ENCODE measurements around the gene AHRR. TPM values are rescaled to one million over a fixed set of nuclear protein-coding genes. Genes with fewer than 3 reads are reported as not detected.

The AHRR gene
- total and polyA plus RNA-seq, 9 donors: 1.4 to 6.9 (median 2.8) TPM

GRCh38 chr5:388266-389196 is 67.0 kb downstream of the AHRR start:
- WGBS (ENCODE audit: insufficient coverage): 71% methylated on average over 26 of the region's 34 CpGs
- no peak overlapping the region for H3K4me3 ChIP-seq (ENCODE audit: low read length)
- no peak for DNase-seq

GRCh38 chr5:389197-389821 is 67.8 kb downstream of the AHRR start:
- Histone ChIP-seq H3K27me3 (ENCODE audit: control insufficient read depth, insufficient read depth, low read length) (peaks cover 2% of the 10 kb centered on the region), H3K27ac (ENCODE audit: low read length) (no peak overlapping the region), H3K36me3 (ENCODE audit: control insufficient read depth, insufficient read depth, low read length) (no peaks in the 10 kb centered on the region), H3K9me3 (replicated peaks; ENCODE audit: control insufficient read depth, low read depth, low read length) (peaks cover 8% of the 10 kb centered on the region), H3K4me3 (ENCODE audit: low read length) (no peak overlapping the region), H3K4me1 (ENCODE audit: control insufficient read depth, insufficient read depth, low read length) (peaks cover 12% of the 10 kb centered on the region)
- 84% methylated on average over 31 of the region's 32 CpGs for WGBS (ENCODE audit: insufficient coverage)
- no peak for DNase-seq

More at GRCh38 chr5:388266-389196, 67.0 kb downstream of the AHRR start:
- Histone ChIP-seq H3K9me3 (replicated peaks; ENCODE audit: control insufficient read depth, low read depth, low read length) (peaks cover 8% of the 10 kb centered on the region), H3K27me3 (ENCODE audit: control insufficient read depth, insufficient read depth, low read length) (peaks cover 2% of the 10 kb centered on the region), H3K4me1 (ENCODE audit: control insufficient read depth, insufficient read depth, low read length) (peaks cover 8% of the 10 kb centered on the region), H3K36me3 (ENCODE audit: control insufficient read depth, insufficient read depth, low read length) (no peaks in the 10 kb centered on the region), H3K27ac (ENCODE audit: low read length) (no peak overlapping the region)

- Histone ChIP-seq H3K4me1 (ENCODE audit: control insufficient read depth, insufficient read depth, low read length) (peaks cover 19% of the 10 kb centered on the region), H3K27ac (ENCODE audit: low read length) (no peak overlapping the region), H3K36me3 (ENCODE audit: control insufficient read depth, insufficient read depth, low read length) (no peaks in the 10 kb centered on the region), H3K27me3 (ENCODE audit: control insufficient read depth, insufficient read depth, low read length) (peaks cover 2% of the 10 kb centered on the region), H3K9me3 (replicated peaks; ENCODE audit: control insufficient read depth, low read depth, low read length) (peaks cover 7% of the 10 kb centered on the region), H3K4me3 (ENCODE audit: low read length) (no peak overlapping the region)
- 75% methylated on average over 22 of the region's 26 CpGs for WGBS (ENCODE audit: insufficient coverage)
- no peak for DNase-seq
Measured at GRCh38 chr5:389891-390622, 68.5 kb downstream of the AHRR start.

GRCh38 chr5:390623-391491 is 69.3 kb downstream of the AHRR start:
- Histone ChIP-seq H3K4me1 (ENCODE audit: control insufficient read depth, insufficient read depth, low read length) (peaks cover 27% of the 10 kb centered on the region), H3K9me3 (replicated peaks; ENCODE audit: control insufficient read depth, low read depth, low read length) (no peaks in the 10 kb centered on the region), H3K27ac (ENCODE audit: low read length) (no peak overlapping the region), H3K36me3 (ENCODE audit: control insufficient read depth, insufficient read depth, low read length) (no peaks in the 10 kb centered on the region), H3K4me3 (ENCODE audit: low read length) (no peak overlapping the region), H3K27me3 (ENCODE audit: control insufficient read depth, insufficient read depth, low read length) (no peaks in the 10 kb centered on the region)
- 64% methylated on average over 14 of the region's 35 CpGs for WGBS (ENCODE audit: insufficient coverage)
- DNase-seq: no peak

GRCh38 chr5:392431-392988 is 71.0 kb downstream of the AHRR start:
- Histone ChIP-seq H3K27me3 (ENCODE audit: control insufficient read depth, insufficient read depth, low read length) (no peaks in the 10 kb centered on the region), H3K4me1 (ENCODE audit: control insufficient read depth, insufficient read depth, low read length) (peaks cover 30% of the 10 kb centered on the region), H3K36me3 (ENCODE audit: control insufficient read depth, insufficient read depth, low read length) (no peaks in the 10 kb centered on the region), H3K4me3 (ENCODE audit: low read length) (no peak overlapping the region), H3K9me3 (replicated peaks; ENCODE audit: control insufficient read depth, low read depth, low read length) (no peaks in the 10 kb centered on the region), H3K27ac (ENCODE audit: low read length) (no peak overlapping the region)
- DNase-seq: no peak
- 74% methylated on average over 28 of the region's 30 CpGs for WGBS (ENCODE audit: insufficient coverage)

- Histone ChIP-seq H3K27ac (ENCODE audit: low read length) (peak overlapping the region; percentile 3), H3K4me1 (ENCODE audit: control insufficient read depth, insufficient read depth, low read length) (peaks cover 31% of the 10 kb centered on the region), H3K36me3 (ENCODE audit: control insufficient read depth, insufficient read depth, low read length) (no peaks in the 10 kb centered on the region), H3K4me3 (ENCODE audit: low read length) (no peak overlapping the region), H3K27me3 (ENCODE audit: control insufficient read depth, insufficient read depth, low read length) (no peaks in the 10 kb centered on the region), H3K9me3 (replicated peaks; ENCODE audit: control insufficient read depth, low read depth, low read length) (no peaks in the 10 kb centered on the region)
- DNase-seq: no peak
- 86% methylated on average over 9 of the region's 10 CpGs for WGBS (ENCODE audit: insufficient coverage)
Measured at GRCh38 chr5:393846-394275, 72.3 kb downstream of the AHRR start.

- Histone ChIP-seq H3K36me3 (ENCODE audit: control insufficient read depth, insufficient read depth, low read length) (no peaks in the 10 kb centered on the region), H3K4me1 (ENCODE audit: control insufficient read depth, insufficient read depth, low read length) (peaks cover 40% of the 10 kb centered on the region), H3K4me3 (ENCODE audit: low read length) (no peak overlapping the region), H3K27me3 (ENCODE audit: control insufficient read depth, insufficient read depth, low read length) (no peaks in the 10 kb centered on the region), H3K27ac (ENCODE audit: low read length) (peak overlapping the region; percentile 65), H3K9me3 (replicated peaks; ENCODE audit: control insufficient read depth, low read depth, low read length) (no peaks in the 10 kb centered on the region)
- 75% methylated on average over 14 of the region's 18 CpGs for WGBS (ENCODE audit: insufficient coverage)
- no peak for DNase-seq
Measured at GRCh38 chr5:394671-395155, 73.2 kb downstream of the AHRR start.

GRCh38 chr5:395156-395920 is 73.8 kb downstream of the AHRR start:
- H3K4me1 ChIP-seq (ENCODE audit: control insufficient read depth, insufficient read depth, low read length): peaks cover 46% of the 10 kb centered on the region
- peak; percentile 79 for DNase-seq
- 46% methylated on average over 15 of the region's 21 CpGs for WGBS (ENCODE audit: insufficient coverage)
- no peaks in the 10 kb centered on the region for H3K9me3 ChIP-seq (replicated peaks; ENCODE audit: control insufficient read depth, low read depth, low read length)
- H3K27me3 ChIP-seq (ENCODE audit: control insufficient read depth, insufficient read depth, low read length): no peaks in the 10 kb centered on the region
- H3K36me3 ChIP-seq (ENCODE audit: control insufficient read depth, insufficient read depth, low read length): no peaks in the 10 kb centered on the region
- no peak overlapping the region for H3K4me3 ChIP-seq (ENCODE audit: low read length)
- peak overlapping the region; percentile 65 for H3K27ac ChIP-seq (ENCODE audit: low read length)

All from muscle of leg (tissue), 11 donors.